HG02884 (cell line): ENCODE measurements around the gene IVNS1ABP.
A peak's percentile ranks its signal among the peaks of the same experiment; 100 is the strongest.
"Not testable (repeated sequence)": the region's sequence is repeated elsewhere in the genome, so short reads cannot be mapped to it uniquely, and the experiment has no call there.

Source experiments
- ATAC-seq: cut with Tn5 transposase; IDR thresholded peaks from one replicate; pipeline ENCODE4 v1.9.1; 2021; ENCODE audit warnings: mild to moderate bottlenecking, moderate library complexity; ENCODE audit not compliant: unreplicated experiment

IVNS1ABP gene

GRCh38 chr1:185334182-185334581 is 17.1 kb upstream of the IVNS1ABP start:
- no peak for ATAC-seq

- no peak for ATAC-seq
Observed at GRCh38 chr1:185328255-185328654, 11.2 kb upstream of the IVNS1ABP start.

- no peak for ATAC-seq
Observed at GRCh38 chr1:185325413-185325812, 8.4 kb upstream of the IVNS1ABP start.

- ATAC-seq = no peak
Observed at GRCh38 chr1:185324118-185324517, 7.1 kb upstream of the IVNS1ABP start.

GRCh38 chr1:185322636-185323035 is 5.6 kb upstream of the IVNS1ABP start:
- no peak for ATAC-seq

- ATAC-seq = not testable (repeated sequence)
Observed at GRCh38 chr1:185321653-185322221, 4.7 kb upstream of the IVNS1ABP start.

- ATAC-seq = not testable (repeated sequence)
Observed at GRCh38 chr1:185321104-185321503, 4.1 kb upstream of the IVNS1ABP start.

GRCh38 chr1:185319139-185319475 is 2.1 kb upstream of the IVNS1ABP start:
- ATAC-seq = no peak

GRCh38 chr1:185318431-185319138 is 1.5 kb upstream of the IVNS1ABP start:
- ATAC-seq = no peak

- peak; percentile 35 for ATAC-seq
Observed at GRCh38 chr1:185317886-185318310, 855 bp upstream of the IVNS1ABP start.

- ATAC-seq = peak; percentile 49
Observed at GRCh38 chr1:185316163-185317033, 645 bp downstream of the IVNS1ABP start.

GRCh38 chr1:185315445-185316071 is 1.5 kb downstream of the IVNS1ABP start:
- ATAC-seq = peak; percentile 0

- no peak for ATAC-seq
Observed at GRCh38 chr1:185314411-185314810, 2.6 kb downstream of the IVNS1ABP start.

GRCh38 chr1:185312361-185313138 is 4.5 kb downstream of the IVNS1ABP start:
- ATAC-seq = no peak

- no peak for ATAC-seq
Observed at GRCh38 chr1:185311589-185312225, 5.3 kb downstream of the IVNS1ABP start.

- ATAC-seq = no peak
Observed at GRCh38 chr1:185309566-185309965, 7.5 kb downstream of the IVNS1ABP start.

- no peak for ATAC-seq
Observed at GRCh38 chr1:185308126-185308525, 8.9 kb downstream of the IVNS1ABP start.

GRCh38 chr1:185305419-185305818 is 11.6 kb downstream of the IVNS1ABP start:
- no peak for ATAC-seq

- ATAC-seq = no peak
Observed at GRCh38 chr1:185300152-185300551, 16.9 kb downstream of the IVNS1ABP start.

- ATAC-seq = no peak
Observed at GRCh38 chr1:185297982-185298381, 19.1 kb downstream of the IVNS1ABP start.
